Measurements from ENCODE around the gene ENSA. TPM values are rescaled to one million over a fixed set of nuclear protein-coding genes. Genes with fewer than 3 reads are reported as not detected.
"Not testable (repeated sequence)": the region's sequence is repeated elsewhere in the genome, so short reads cannot be mapped to it uniquely, and the experiment has no call there.

Gene ENSA, protein sequence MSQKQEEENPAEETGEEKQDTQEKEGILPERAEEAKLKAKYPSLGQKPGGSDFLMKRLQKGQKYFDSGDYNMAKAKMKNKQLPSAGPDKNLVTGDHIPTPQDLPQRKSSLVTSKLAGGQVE
- polyA plus RNA-seq (2013, experiment 1 of 2) = 173 TPM
- 161 TPM for polyA plus RNA-seq (2013, experiment 2 of 2)

DNA sequence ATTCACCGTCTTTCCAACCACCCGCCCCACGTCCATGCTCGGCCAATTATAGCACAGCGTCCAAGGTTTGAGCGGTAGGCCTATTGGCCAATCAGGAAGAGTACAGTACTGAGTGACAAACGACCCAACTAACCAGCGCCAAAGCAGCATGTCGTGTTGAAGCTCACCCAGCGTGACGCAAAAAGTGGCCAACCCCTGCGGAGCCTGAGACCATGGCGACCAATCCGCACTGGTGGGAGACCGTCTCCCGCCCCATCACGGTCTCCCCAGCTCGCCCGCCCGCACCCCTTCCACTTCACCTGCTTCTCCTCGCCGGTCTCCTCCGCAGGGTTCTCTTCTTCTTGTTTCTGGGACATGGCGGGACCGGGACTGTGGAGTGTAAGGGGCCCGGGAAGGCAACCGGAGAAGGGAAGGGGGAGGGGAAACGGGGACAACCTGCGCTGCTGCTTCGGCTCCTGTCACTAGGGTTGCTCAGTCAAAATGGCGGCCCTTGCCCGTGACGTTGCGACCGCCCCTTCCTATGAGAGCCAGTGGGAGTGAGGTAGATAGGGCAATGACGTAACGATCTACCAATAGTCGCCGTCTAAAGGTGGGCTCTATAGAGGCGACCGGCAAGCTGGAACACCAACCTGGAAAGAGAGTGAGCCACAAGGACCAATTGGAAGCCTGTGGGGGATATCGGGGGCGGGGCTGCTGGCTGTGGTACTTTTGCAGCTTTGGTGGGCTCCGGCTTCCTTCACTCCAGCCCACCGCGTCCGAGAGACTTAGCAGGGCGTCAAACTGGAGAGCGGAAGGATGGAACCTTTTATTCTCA lies at the start of gene ENSA:
Gene ENSA, minus strand, starts transcription at position 498 of the 814 bp plus-strand sequence. Its CDS starts 142 bp downstream, at position 356.
- Histone ChIP-seq H3K27ac (ENCODE audit: low read depth, low read length) (peak within 1 kb of the TSS; percentile 93), H3K9ac (ENCODE audit: low read depth, low read length) (peak within 1 kb of the TSS; percentile 82), H3K27me3 (ENCODE audit: insufficient read depth, low read length) (no peaks in the 10 kb centered on the region), H3K4me1 (ENCODE audit: insufficient read depth, low read length) (peaks cover 24% of the 10 kb centered on the region), H3K36me3 (ENCODE audit: insufficient read depth, low read length) (peaks cover 36% of the 10 kb centered on the region), H3K4me3 (ENCODE audit: low read length) (peak within 1 kb of the TSS; percentile 81), H3K9me3 (ENCODE audit: insufficient read depth, low read depth, low read length) (no peaks in the 10 kb centered on the region)
- under 1% methylated on average over 47 of the region's 49 CpGs for WGBS

DNA sequence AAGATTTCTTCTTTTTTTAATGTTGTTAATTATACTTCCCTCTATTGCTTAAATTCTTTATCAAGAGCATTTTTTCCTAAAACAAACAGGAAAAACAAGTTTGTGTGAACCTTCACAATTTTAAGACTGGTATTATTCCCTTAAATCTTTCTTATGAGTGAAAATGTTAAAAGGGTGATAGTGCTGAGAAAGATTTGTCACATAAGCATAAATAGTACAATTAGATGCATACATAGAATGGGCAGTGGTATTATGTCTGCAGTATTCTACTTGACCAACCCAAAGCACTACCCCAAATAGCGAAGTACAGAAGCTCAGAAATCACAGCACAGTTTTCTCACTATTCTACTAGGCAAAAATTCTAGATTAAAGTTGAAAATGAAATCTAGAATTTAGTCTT lies 49.6 kb upstream of the ENSA start:
- H3K36me3 ChIP-seq (ENCODE audit: insufficient read depth, low read length) = 0 out of 2 replicates have a peak, but pooled peaks cover 21% of the 10 kb centered on the region
- peaks cover 3% of the 10 kb centered on the region; the same call in 1 of the 2 replicates for H3K4me1 ChIP-seq (ENCODE audit: insufficient read depth, low read length)
- no peak overlapping the region for H3K27ac ChIP-seq (ENCODE audit: low read depth, low read length)
- H3K9ac ChIP-seq (ENCODE audit: low read depth, low read length) = no peak overlapping the region
- no peak overlapping the region for H3K4me3 ChIP-seq (ENCODE audit: low read length)
- WGBS = 100% methylated on average over 1 of the region's 1 CpG
- no peaks in the 10 kb centered on the region for H3K9me3 ChIP-seq (ENCODE audit: insufficient read depth, low read depth, low read length)
- no peaks in the 10 kb centered on the region for H3K27me3 ChIP-seq (ENCODE audit: insufficient read depth, low read length)

DNA sequence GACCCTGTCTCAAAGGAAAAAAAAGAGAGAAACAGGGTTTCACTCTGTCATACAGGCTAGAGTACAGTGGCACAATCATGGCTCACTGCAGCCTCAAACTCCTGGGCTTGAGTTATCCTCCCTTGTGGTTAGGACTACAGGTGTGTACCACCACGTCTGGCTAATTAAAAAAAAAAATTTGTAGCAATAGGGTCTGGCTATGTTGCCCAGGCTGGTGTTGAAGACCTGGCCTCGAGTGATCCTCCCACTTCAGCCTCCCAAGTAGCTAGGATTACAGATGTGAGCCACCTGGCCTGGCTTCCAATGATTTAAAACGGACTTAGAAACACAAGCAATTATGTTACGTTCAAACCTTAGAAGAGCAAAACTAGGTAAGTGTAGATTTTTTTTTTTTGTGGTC lies 45.5 kb upstream of the ENSA start:
- WGBS = 96% methylated on average over 4 of the region's 4 CpGs

DNA sequence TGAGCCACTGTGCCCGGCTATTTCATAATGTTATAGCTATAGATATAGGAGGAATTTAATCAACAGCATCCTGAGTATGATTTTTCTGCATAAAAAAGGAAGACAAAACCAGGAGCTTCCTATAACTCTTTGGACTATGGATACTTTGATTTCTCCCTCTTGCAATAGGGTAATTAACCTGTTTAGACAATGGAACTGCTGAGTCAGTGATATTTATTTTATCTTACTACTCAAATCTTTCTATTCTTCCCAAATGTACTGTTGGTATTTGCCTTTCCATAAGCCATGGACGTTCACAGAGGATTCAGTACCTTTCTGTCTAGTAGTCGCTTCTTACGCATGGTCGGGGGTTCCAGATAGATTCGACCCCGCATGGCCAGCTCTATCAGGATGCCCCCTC lies 33.9 kb upstream of the ENSA start:
- no peak overlapping the region for H3K27ac ChIP-seq (ENCODE audit: low read depth, low read length)
- H3K27me3 ChIP-seq (ENCODE audit: insufficient read depth, low read length) = no peaks in the 10 kb centered on the region
- peaks cover 46% of the 10 kb centered on the region for H3K36me3 ChIP-seq (ENCODE audit: insufficient read depth, low read length)
- 96% methylated on average over 7 of the region's 7 CpGs for WGBS
- 0 out of 2 replicates have a peak, but pooled peaks cover 4% of the 10 kb centered on the region for H3K9me3 ChIP-seq (ENCODE audit: insufficient read depth, low read depth, low read length)
- no peaks in the 10 kb centered on the region for H3K4me1 ChIP-seq (ENCODE audit: insufficient read depth, low read length)
- no peak overlapping the region for H3K9ac ChIP-seq (ENCODE audit: low read depth, low read length)
- no peak overlapping the region for H3K4me3 ChIP-seq (ENCODE audit: low read length)

More for the DNA sequence above, 45.5 kb upstream of the ENSA start:
- H3K4me1 ChIP-seq (ENCODE audit: insufficient read depth, low read length) = no peaks in the 10 kb centered on the region
- H3K27me3 ChIP-seq (ENCODE audit: insufficient read depth, low read length) = no peaks in the 10 kb centered on the region
- no peak overlapping the region for H3K4me3 ChIP-seq (ENCODE audit: low read length)
- H3K9ac ChIP-seq (ENCODE audit: low read depth, low read length) = no peak overlapping the region
- H3K36me3 ChIP-seq (ENCODE audit: insufficient read depth, low read length) = peaks cover 10% of the 10 kb centered on the region; the same call in 1 of the 2 replicates
- H3K9me3 ChIP-seq (ENCODE audit: insufficient read depth, low read depth, low read length) = no peaks in the 10 kb centered on the region
- no peak overlapping the region for H3K27ac ChIP-seq (ENCODE audit: low read depth, low read length)

DNA sequence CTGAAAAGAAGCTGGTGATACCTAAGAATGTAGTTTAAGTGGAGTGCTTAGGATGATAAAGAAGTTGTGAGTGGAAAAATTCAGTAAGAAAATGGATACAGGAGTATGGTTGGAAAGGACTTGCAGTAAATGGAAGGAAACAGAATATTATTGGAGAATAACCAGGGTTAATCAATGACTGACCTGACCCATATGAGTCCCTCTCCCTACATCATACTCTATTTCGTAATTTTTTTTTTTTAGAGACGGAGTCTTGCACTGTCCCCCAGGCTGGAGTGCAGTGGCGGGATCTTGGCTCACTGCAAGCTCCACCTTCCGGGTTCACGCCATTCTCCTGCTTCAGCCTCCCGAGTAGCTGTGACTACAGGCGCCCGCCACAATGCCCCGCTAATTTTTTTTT lies 33.4 kb upstream of the ENSA start:
- WGBS = 95% methylated on average over 9 of the region's 9 CpGs
- H3K36me3 ChIP-seq (ENCODE audit: insufficient read depth, low read length) = peaks cover 50% of the 10 kb centered on the region
- H3K9me3 ChIP-seq (ENCODE audit: insufficient read depth, low read depth, low read length) = 0 out of 2 replicates have a peak, but pooled peaks cover 4% of the 10 kb centered on the region
- H3K27me3 ChIP-seq (ENCODE audit: insufficient read depth, low read length) = no peaks in the 10 kb centered on the region
- H3K27ac ChIP-seq (ENCODE audit: low read depth, low read length) = no peak overlapping the region
- H3K4me3 ChIP-seq (ENCODE audit: low read length) = no peak overlapping the region
- H3K9ac ChIP-seq (ENCODE audit: low read depth, low read length) = no peak overlapping the region
- H3K4me1 ChIP-seq (ENCODE audit: insufficient read depth, low read length) = no peaks in the 10 kb centered on the region

DNA sequence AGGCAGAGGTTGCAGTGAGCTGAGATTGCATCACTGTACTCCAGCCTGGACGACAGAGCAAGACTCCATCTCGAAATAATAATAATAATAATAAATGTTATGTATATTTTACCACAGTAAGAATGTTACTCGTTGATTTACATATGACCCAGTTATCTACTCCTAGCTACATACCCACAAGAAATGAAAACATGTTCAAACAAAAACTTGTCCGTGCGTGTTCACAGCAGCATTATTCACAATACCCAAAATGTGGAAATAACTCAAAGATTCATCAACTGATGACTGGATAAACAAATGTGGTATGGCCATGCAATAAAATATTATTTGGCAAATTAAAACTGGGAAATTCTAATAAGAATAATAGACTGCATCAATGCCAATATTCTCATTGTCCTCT lies 31.7 kb upstream of the ENSA start:
- WGBS = 95% methylated on average over 3 of the region's 5 CpGs
- H3K27ac ChIP-seq (ENCODE audit: low read depth, low read length) = no peak overlapping the region
- H3K9ac ChIP-seq (ENCODE audit: low read depth, low read length) = no peak overlapping the region
- H3K4me3 ChIP-seq (ENCODE audit: low read length) = no peak overlapping the region
- no peaks in the 10 kb centered on the region for H3K4me1 ChIP-seq (ENCODE audit: insufficient read depth, low read length)
- peaks cover 47% of the 10 kb centered on the region for H3K36me3 ChIP-seq (ENCODE audit: insufficient read depth, low read length)
- no peaks in the 10 kb centered on the region for H3K27me3 ChIP-seq (ENCODE audit: insufficient read depth, low read length)
- 0 out of 2 replicates have a peak, but pooled peaks cover 4% of the 10 kb centered on the region for H3K9me3 ChIP-seq (ENCODE audit: insufficient read depth, low read depth, low read length)

DNA sequence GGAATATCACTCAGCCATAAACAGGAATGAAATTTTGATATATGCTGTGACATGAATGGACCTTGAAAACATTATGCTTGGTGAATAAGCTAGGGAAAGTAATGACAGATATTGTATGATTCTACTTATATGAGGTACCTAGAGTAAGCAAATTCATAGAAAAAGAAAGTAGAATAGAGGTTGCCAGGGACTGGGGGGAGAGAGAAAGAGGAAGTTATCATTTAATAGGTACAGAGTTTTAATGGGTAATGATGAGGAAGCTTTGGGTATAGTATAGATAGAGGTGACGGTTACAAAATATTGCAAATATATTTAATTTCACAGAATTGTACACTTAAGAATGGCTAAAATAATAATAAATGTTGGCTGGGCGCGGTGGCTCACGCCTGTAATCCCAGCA lies 31.2 kb upstream of the ENSA start:
- no peak overlapping the region for H3K27ac ChIP-seq (ENCODE audit: low read depth, low read length)
- 0 out of 2 replicates have a peak, but pooled peaks cover 4% of the 10 kb centered on the region for H3K9me3 ChIP-seq (ENCODE audit: insufficient read depth, low read depth, low read length)
- H3K36me3 ChIP-seq (ENCODE audit: insufficient read depth, low read length) = peaks cover 49% of the 10 kb centered on the region
- no peak overlapping the region for H3K9ac ChIP-seq (ENCODE audit: low read depth, low read length)
- 86% methylated on average over 4 of the region's 4 CpGs for WGBS
- no peaks in the 10 kb centered on the region for H3K4me1 ChIP-seq (ENCODE audit: insufficient read depth, low read length)
- H3K27me3 ChIP-seq (ENCODE audit: insufficient read depth, low read length) = no peaks in the 10 kb centered on the region
- H3K4me3 ChIP-seq (ENCODE audit: low read length) = no peak overlapping the region

DNA sequence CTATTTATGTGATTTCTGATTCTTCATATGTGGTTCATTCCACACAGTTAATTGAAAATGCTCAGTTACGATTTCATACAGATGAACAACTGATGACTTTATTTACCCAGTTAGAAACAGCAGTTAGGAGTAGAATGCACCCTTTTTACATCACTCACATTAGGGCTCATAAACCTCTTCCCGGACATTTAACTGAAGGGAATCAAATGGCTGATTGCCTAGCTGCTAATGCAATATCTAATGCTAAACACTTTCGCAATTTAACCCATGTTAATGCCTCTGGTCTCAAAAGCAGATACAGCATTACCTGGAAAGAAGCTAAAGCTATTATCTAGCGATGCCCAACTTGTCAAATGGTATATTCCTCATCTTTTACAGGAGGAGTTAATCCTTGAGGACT lies 27.7 kb upstream of the ENSA start:
- peaks cover 39% of the 10 kb centered on the region for H3K36me3 ChIP-seq (ENCODE audit: insufficient read depth, low read length)
- 95% methylated on average over 4 of the region's 4 CpGs for WGBS
- H3K9ac ChIP-seq (ENCODE audit: low read depth, low read length); H3K27me3 ChIP-seq (ENCODE audit: insufficient read depth, low read length); H3K4me1 ChIP-seq (ENCODE audit: insufficient read depth, low read length); H3K9me3 ChIP-seq (ENCODE audit: insufficient read depth, low read depth, low read length); H3K4me3 ChIP-seq (ENCODE audit: low read length); H3K27ac ChIP-seq (ENCODE audit: low read depth, low read length): not testable (repeated sequence)

DNA sequence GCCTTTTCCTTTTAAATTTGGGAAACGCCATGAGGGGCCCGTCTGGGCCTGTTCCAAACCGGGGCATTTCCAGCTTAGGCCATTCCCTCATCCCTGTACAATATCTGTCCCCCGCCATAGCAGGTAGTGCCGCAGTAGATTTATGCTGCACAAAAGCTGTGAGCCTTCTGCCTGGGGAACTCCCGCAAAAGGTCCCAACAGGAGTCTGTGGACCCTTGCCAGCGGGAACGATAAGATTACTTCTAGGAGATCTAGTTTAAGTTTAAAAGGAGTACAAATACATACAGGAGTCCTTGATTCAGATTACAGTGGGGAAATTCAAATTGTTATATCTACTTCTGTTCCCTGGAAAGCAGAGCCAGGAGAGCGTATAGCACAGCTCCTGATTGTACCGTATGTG lies 25.2 kb upstream of the ENSA start:
- not testable (repeated sequence) for H3K27me3 ChIP-seq (ENCODE audit: insufficient read depth, low read length); H3K9me3 ChIP-seq (ENCODE audit: insufficient read depth, low read depth, low read length); H3K27ac ChIP-seq (ENCODE audit: low read depth, low read length); H3K4me3 ChIP-seq (ENCODE audit: low read length); H3K4me1 ChIP-seq (ENCODE audit: insufficient read depth, low read length); H3K9ac ChIP-seq (ENCODE audit: low read depth, low read length)
- peaks cover 27% of the 10 kb centered on the region for H3K36me3 ChIP-seq (ENCODE audit: insufficient read depth, low read length)
- 96% methylated on average over 10 of the region's 10 CpGs for WGBS

DNA sequence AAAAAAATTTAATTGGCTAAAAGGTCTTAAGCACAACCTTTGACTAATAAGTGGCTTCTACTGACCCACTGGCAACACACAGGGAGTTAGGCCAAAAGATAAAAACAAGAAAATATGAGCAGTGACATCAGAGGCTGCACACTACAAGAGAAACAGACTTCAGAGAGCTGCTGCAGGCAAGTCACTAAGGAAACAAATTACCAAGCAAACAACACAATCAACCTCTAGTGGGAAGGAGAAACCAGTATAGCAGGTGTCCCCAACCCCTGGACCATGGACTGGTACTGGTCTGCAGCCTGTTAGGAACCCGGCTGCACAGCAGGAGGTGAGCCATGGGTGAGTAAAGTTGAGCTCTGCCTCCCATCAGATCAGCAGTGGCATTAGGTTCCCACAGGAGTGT lies 20.8 kb upstream of the ENSA start:
- Histone ChIP-seq H3K27me3 (ENCODE audit: insufficient read depth, low read length) (no peaks in the 10 kb centered on the region), H3K9ac (ENCODE audit: low read depth, low read length) (no peak overlapping the region), H3K36me3 (ENCODE audit: insufficient read depth, low read length) (peaks cover 56% of the 10 kb centered on the region), H3K4me3 (ENCODE audit: low read length) (no peak overlapping the region), H3K9me3 (ENCODE audit: insufficient read depth, low read depth, low read length) (no peaks in the 10 kb centered on the region), H3K27ac (ENCODE audit: low read depth, low read length) (no peak overlapping the region), H3K4me1 (ENCODE audit: insufficient read depth, low read length) (peaks cover 11% of the 10 kb centered on the region; the same call in 1 of the 2 replicates)
- 86% methylated on average over 1 of the region's 1 CpG for WGBS

DNA sequence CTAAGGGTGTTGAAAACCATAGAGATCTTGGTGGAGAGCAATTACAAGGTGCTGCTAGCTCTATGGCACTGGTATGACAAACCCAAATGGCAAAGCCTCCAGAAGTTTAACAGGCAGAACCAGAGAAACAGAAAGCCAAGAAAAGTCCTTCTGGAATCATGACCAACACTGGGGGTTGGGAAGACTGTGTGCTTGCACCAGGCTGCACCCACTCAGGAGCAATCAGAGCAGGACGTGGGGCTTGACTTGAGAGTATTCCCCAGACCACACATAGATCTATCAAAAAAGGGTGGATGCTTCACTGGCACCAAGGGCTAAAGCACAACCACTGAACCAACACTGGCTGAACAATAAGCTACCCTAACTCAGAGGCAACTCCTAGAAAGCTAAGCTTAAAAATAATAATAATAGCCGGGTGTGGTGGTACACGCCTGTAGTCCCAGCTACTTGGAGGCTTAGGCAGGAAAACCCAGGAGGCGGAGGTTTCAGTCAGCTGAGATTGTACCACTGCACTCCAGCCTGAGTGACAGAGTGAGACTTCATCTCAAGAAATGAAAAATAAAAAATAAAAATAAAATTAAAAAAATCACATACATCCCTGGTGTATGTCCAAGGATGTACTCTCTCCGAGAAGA lies 20.1 kb upstream of the ENSA start:
- Histone ChIP-seq H3K4me1 (ENCODE audit: insufficient read depth, low read length) (peaks cover 11% of the 10 kb centered on the region; the same call in 1 of the 2 replicates), H3K9me3 (ENCODE audit: insufficient read depth, low read depth, low read length) (no peaks in the 10 kb centered on the region), H3K36me3 (ENCODE audit: insufficient read depth, low read length) (peaks cover 59% of the 10 kb centered on the region), H3K27ac (ENCODE audit: low read depth, low read length) (no peak overlapping the region), H3K27me3 (ENCODE audit: insufficient read depth, low read length) (no peaks in the 10 kb centered on the region), H3K4me3 (ENCODE audit: low read length) (no peak overlapping the region), H3K9ac (ENCODE audit: low read depth, low read length) (no peak overlapping the region)
- WGBS = 89% methylated on average over 5 of the region's 5 CpGs
